GM21786 (cell line): ENCODE measurements around the gene AQP7.
"Not testable (repeated sequence)": the region's sequence is repeated elsewhere in the genome, so short reads cannot be mapped to it uniquely, and the experiment has no call there.

ENCODE experiments used
- ATAC-seq: cut with Tn5 transposase; IDR thresholded peaks from one replicate; pipeline ENCODE4 v1.9.1; 2021; ENCODE audit not compliant: unreplicated experiment

Gene AQP7

GRCh38 chr9:33434317-33435105 is 32.1 kb upstream of the AQP7 start:
- no peak for ATAC-seq

DNA sequence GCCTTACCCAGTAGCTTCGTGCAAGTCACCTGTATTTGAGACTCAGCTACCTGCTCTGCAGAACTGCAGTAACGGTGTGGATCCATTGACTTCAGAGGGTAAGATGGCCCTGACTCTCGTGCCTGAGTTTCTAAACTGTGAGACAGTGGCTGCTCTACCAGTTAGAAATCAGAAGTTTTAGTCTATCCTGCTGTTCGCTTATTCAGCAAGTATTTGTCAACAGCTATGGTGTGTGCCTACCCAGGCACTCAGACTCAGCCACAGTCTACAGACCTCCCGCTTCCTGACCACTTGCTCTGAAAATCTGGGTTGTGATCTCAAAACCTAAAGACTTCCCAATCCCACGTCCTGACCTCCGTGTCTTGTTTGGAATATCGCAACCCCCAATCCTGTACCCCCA is 31.5 kb upstream of the AQP7 start:
- ATAC-seq = no peak

DNA sequence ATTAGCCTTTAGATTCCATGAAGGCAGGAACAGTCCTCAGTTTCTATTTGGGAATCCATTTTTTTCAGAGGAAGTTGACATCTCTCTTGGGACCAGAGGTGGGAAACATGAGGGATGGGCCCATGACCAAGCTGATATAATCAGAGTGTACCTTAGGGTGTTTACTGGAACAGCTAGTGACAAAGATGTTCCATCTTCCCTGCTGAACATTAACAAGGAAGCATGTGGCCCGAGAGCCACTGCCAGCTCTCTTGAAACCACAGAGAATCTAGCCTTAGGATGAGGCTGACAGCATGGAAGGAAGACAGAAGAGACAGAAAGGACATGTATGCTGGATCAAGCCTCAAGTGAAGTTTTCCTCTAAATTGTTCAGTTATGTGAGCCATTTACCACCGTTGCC is 29.1 kb upstream of the AQP7 start:
- ATAC-seq = no peak

DNA sequence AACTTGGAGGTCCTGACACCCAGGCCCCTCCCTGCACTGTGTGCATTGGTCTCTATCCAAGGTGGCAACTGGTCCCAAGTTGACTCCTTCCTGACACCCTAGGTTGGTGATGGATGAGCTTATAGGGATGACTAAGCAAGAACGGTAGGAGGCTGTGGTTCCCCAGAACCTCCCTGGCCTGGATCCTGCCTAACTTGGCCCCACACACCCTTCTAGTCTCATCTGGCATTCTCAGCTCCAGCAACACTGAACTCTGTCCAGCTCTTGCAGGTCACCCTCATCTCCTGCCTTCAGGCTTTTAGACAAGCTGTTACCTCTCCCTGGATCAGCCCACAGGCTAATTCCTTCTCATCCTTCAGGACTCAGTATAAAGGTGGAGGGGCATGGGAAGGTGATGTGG is 28.6 kb upstream of the AQP7 start:
- no peak for ATAC-seq

GRCh38 chr9:33429256-33429985 is 27.1 kb upstream of the AQP7 start:
- no peak for ATAC-seq

- no peak for ATAC-seq
Measured at GRCh38 chr9:33426843-33427293, 24.5 kb upstream of the AQP7 start.

- ATAC-seq = no peak
Measured at GRCh38 chr9:33425128-33425533, 22.8 kb upstream of the AQP7 start.

DNA sequence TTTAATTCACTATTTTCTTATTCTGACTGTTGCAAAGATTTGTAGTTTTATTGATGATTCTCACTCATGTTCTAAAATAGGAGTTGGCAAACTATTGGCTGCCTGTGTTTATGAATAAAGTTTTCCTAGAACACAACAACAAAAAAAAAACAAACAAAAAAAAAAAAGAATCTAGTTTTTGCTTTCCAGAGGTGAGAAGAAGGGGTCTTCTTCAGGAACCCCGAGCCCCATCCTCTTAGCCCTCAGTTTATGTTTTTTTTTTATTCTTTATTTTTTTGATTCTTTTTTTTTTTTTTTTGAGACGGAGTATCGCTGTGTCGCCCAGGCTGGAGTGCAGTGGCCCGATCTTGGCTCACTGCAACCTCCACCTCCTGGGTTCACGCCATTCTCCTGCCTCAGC is 22.1 kb upstream of the AQP7 start:
- ATAC-seq = not testable (repeated sequence)

DNA sequence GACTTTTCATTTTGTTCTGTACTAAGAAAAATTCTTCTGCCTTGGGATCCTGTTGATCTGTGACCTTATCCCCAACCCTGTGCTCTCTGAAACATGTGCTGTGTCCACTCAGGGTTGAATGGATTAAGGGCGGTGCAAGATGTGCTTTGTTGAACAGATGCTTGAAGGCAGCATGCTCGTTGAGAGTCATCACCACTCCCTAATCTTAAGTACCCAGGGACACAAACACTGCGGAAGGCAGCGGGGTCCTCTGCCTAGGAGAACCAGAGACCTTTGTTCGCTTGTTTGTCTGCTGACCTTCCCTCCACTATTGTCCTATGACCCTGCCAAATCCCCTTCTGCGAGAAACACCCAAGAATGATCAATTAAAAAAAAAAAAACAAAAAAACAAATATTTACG is 21.7 kb upstream of the AQP7 start:
- ATAC-seq = not testable (repeated sequence)

GRCh38 chr9:33419708-33420303 is 17.4 kb upstream of the AQP7 start:
- ATAC-seq = no peak

DNA sequence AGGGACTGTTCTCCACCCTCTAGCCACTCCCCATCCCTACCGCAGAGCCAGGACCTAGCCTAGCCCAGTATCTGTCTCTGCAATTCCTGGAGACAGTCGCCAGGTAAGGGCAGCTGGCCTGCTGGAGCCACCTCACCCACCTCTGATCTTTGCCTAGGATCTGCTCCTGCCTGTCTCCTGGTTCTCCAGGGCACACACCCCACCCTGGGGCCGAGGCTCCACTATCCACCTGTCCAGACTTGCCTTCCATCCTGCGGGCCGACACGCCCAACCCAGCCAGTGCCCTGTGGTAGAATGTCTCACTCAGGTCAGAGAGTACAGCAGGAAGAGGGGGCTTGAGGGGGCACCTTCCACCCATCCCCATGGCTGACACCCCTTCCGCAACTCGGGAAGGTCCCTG is 15.7 kb upstream of the AQP7 start:
- ATAC-seq = no peak

DNA sequence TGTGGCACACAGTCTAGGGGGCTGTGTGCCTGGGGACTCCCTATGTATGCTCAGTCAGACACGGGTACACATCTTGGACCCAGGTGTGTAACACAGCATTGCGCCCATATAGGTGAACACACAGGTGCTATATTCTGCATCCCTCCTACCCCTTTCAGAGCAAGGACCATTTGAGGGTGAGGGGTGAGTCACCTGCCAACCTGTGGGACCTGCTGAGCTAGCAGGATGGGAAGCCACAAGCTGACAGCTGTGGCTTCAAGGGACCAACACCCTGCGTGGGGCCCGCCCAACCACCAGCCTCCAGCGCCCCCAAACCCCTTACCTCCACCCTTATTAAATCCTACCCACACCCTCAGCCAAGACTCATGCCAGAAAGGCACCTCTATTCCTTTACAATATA is 14.6 kb upstream of the AQP7 start:
- no peak for ATAC-seq

- peak; percentile 55 for ATAC-seq
Measured at GRCh38 chr9:33415501-33416038, 13.2 kb upstream of the AQP7 start.

GRCh38 chr9:33414889-33415500 is 12.6 kb upstream of the AQP7 start:
- no peak for ATAC-seq

DNA sequence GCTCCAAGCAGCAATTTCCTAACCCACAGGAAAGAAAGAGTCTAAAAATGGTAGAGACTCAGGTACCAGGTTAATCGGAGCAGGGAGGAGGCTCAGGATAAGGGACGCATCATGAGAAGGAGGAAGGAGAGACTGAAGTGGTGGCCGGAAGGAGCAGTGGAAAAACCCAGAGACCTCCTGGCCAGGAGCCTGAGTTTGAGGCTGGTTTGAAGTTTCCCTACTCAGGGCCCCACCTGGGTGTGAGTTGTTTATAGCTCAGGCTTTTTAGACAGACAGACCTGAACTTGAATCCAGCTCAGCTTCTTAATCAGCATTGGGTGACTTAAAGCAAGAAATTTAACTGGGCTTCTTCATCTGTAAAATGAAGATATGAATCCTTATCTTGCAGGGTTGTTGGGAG is 11.9 kb upstream of the AQP7 start:
- no peak for ATAC-seq

GRCh38 chr9:33408087-33408486 is 5.7 kb upstream of the AQP7 start:
- ATAC-seq = no peak

- no peak for ATAC-seq
Measured at GRCh38 chr9:33407061-33407460, 4.7 kb upstream of the AQP7 start.

DNA sequence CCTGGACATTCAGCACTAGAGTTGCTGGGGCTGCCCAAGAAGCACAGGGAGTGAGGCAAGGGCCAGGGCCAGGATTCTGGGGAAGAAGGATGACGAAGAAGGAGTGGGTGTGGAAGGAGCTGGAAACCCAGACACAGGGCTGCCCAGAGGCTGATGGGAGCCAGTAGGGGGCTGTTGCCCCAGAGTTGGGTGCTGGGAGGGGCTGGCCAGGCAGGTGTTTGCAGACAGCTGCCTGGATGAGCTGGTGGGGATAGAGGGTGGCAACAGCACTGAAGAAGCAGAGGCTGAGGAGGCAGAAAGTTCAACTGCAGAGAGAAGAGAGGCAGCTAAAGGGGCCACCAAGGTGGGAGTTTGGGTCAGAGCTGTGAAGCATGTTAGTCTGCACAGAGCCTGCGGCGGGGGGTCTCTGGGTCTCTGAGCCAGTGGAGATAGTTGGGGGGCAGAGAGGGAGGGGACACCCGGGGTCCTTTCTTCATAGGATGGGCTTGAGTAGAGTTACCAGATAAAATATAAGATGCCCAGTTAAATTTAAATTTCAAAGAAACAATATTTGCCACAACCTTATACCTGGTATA is 2.5 kb upstream of the AQP7 start:
- no peak for ATAC-seq

DNA sequence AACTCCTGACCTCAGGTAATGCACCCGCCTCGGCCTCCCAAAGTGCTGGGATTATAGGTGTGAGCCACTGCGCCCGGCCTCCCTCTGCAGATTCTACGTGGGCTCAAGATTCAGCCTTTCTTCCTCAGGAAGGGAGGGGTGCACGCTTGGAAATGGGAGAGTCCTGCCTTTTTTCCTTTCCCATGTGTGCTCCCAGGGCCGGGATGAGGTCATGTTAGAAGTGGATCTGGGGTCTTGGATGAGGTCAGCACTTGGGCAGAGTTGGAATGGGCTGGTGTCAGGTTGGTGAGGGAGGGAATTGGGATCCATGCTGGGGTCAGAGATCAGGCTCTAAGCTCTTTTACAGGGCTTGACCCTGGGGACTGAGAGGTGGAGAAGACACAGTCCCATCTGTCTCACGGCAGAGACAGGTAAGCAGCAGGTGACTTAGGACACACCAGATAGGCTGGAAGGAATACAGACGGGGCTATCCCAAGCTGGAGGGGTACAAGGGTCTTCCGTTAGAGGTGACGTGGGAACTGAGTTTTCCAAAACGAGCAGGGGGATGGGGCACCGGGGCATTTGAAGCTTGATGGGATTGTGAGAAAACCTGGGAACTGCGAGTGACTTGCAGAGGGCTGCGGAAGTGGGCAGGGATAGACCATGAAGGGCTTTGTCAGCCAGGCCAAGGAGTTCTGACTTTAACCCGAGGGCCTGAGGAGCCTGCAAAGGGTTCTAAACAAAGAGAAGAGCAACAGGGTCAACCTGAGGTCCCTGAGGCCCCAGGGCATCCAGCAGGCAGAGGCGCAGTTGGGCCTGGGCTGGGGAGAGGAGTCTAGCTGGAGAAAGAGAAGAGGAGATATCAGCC is 1.8 kb upstream of the AQP7 start:
- no peak for ATAC-seq

- not testable (repeated sequence) for ATAC-seq
Measured at GRCh38 chr9:33401809-33402208, 559 bp downstream of the AQP7 start.
